HepG2 (cell line): Measurements from ENCODE around the gene LANCL1. TPM values are rescaled to one million over a fixed set of nuclear protein-coding genes. Genes with fewer than 3 reads are reported as not detected.

Experiments
- ATAC-seq: fragments of 200-7000 bp; cut with Tn5 transposase; 3 replicates; pipeline ENCODE4 v1.9.1; 2020; ENCODE audit warnings: mild to moderate bottlenecking, moderate library complexity
- BruUV-seq: library from RNA; stranded (reverse); fragments of 400-500 nt; replicated peaks from 2 replicates; lab custom pipeline; 2021; lab: Mats Ljungman, UMichigan
- CTCF ChIA-PET: fragments of 300-600 bp; formaldehyde crosslinking; extraction: SDS; loops from one replicate; lab custom pipeline; 2021; ENCODE audit warnings: low total read pairs, inconsistent platforms, low intra/inter-chr PET ratio; lab: Yijun Ruan, JAX
- POLR2A ChIA-PET: fragments of 350-600 bp; sonication (Branson Sonifier 250); formaldehyde crosslinking; loops from one replicate; lab custom pipeline; 2020; ENCODE audit warnings: antibody characterized with exemption, inconsistent platforms; lab: Yijun Ruan, JAX
- DNase-seq: peaks from one replicate; pipeline ENCODE4 v3.0.0-alpha.2; 2015; ENCODE audit warnings: low spot score
- FAIRE-seq: peaks from 3 replicates; lab custom pipeline; 2011; peaks lifted over from hg19 to GRCh38; lab: Jason Lieb, UNC
- H2AFZ ChIP-seq: one replicate; pipeline ENCODE4 v1.6.1; 2011; ENCODE audit warnings: low read length, inconsistent platforms
- H3K27ac ChIP-seq: fragments of 300-600 bp; 3 replicates; pipeline ENCODE4 v1.8.0; 2011; ENCODE audit warnings: mixed run types, mild to moderate bottlenecking, mixed read lengths, low read length, inconsistent platforms; ENCODE audit not compliant: insufficient read depth; ENCODE audit errors: extremely low read length
- H3K27me3 ChIP-seq, 2 experiments: fragments of 200-600 bp in 1 of 2; 2 replicates in 1 of 2; 3 replicates in 1 of 2; pipeline versions ENCODE4 v1.6.0 to v1.8.0; 2011; ENCODE audit warnings: low read length in 2 of 2, mild to moderate bottlenecking in 2 of 2, moderate library complexity in 2 of 2, inconsistent platforms in 1 of 2; ENCODE audit not compliant: insufficient read depth in 2 of 2, control insufficient read depth in 1 of 2
- H3K36me3 ChIP-seq, 2 experiments: fragments of 200-600 bp in 1 of 2; replicated peaks in 1 of 2; 2 replicates in 1 of 2; 3 replicates in 1 of 2; pipeline versions ENCODE4 v1.5.1 to v1.8.0; 2011; ENCODE audit warnings: low read length in 2 of 2, inconsistent platforms in 1 of 2; ENCODE audit not compliant: insufficient read depth in 2 of 2, control insufficient read depth in 1 of 2
- H3K4me1 ChIP-seq: 2 replicates; pipeline ENCODE4 v1.5.1; 2012; ENCODE audit warnings: low read length, inconsistent platforms; ENCODE audit not compliant: insufficient read depth
- H3K4me2 ChIP-seq: 2 replicates; pipeline ENCODE4 v1.6.0; 2011; ENCODE audit warnings: low read depth, low read length, inconsistent platforms
- H3K4me3 ChIP-seq, 3 experiments: fragments of 200-600 bp in 1 of 3; sonication (generic), shearing (Covaris generic) in 1 of 3; replicated peaks in 1 of 3; 2 replicates each; pipeline ENCODE4 v1.5.1; 2011 to 2016; ENCODE audit warnings: low read length in 3 of 3, inconsistent platforms in 2 of 3, low read depth in 2 of 3, mild to moderate bottlenecking in 2 of 3, control low read depth in 1 of 3, mixed read lengths in 1 of 3; ENCODE audit not compliant: insufficient read depth in 1 of 3
- H3K79me2 ChIP-seq: one replicate; pipeline ENCODE4 v1.6.1; 2011; ENCODE audit warnings: low read length, inconsistent platforms; ENCODE audit not compliant: insufficient read depth
- H3K9ac ChIP-seq: 2 replicates; pipeline ENCODE4 v1.6.0; 2011; ENCODE audit warnings: mild to moderate bottlenecking, low read depth, low read length, inconsistent platforms; ENCODE audit not compliant: insufficient read depth
- H3K9me3 ChIP-seq: 2 replicates; pipeline ENCODE4 v1.5.1; 2012; ENCODE audit warnings: mild to moderate bottlenecking, low read length
- H4K20me1 ChIP-seq: 2 replicates; pipeline ENCODE4 v1.6.0; 2011; ENCODE audit warnings: inconsistent platforms, mild to moderate bottlenecking, low read length, moderate library complexity; ENCODE audit not compliant: insufficient read depth
- GLI4 ChIP-seq: sonication (generic); formaldehyde crosslinking; IDR thresholded peaks from 2 replicates; pipeline ENCODE4 v1.5.1; 2020; ENCODE audit warnings: missing genetic modification reagents, mild to moderate bottlenecking, moderate library complexity, borderline replicate concordance
- MAFK ChIP-seq, 2 experiments: IDR thresholded peaks in 1 of 2; conservative IDR thresholded peaks in 1 of 2; 2 replicates each; pipeline ENCODE4 v1.6.1; 2011; ENCODE audit warnings: improper control_type of control experiment in 2 of 2, low read length in 2 of 2
- NBN ChIP-seq: fragments of 450-650 bp; conservative IDR thresholded peaks from 2 replicates; pipeline ENCODE4 v1.6.1; 2017
- PRPF4 ChIP-seq: fragments of 200-400 bp; formaldehyde crosslinking; IDR thresholded peaks from 2 replicates; pipeline ENCODE4 v1.6.1; 2016; ENCODE audit warnings: low read length, low read depth; ENCODE audit not compliant: poor library complexity, severe bottlenecking
- SMC3 ChIP-seq: IDR thresholded peaks from 2 replicates; pipeline ENCODE4 v1.6.1; 2011; ENCODE audit warnings: low read length, improper control_type of control experiment
- TBL1XR1 ChIP-seq: fragments of 150-350 bp; IDR thresholded peaks from 2 replicates; pipeline ENCODE4 v1.6.1; 2014; ENCODE audit warnings: borderline replicate concordance, low read length; ENCODE audit not compliant: partially characterized antibody
- ZNF121 ChIP-seq: sonication (generic); formaldehyde crosslinking; IDR thresholded peaks from 2 replicates; pipeline ENCODE4 v1.5.0; 2020; ENCODE audit warnings: mild to moderate bottlenecking, missing genetic modification reagents
- ZNF547 ChIP-seq: sonication (generic); formaldehyde crosslinking; IDR thresholded peaks from 2 replicates; pipeline ENCODE4 v1.5.1; 2020; ENCODE audit warnings: mild to moderate bottlenecking, missing genetic modification reagents
- ZNF83 ChIP-seq: sonication (generic); formaldehyde crosslinking; IDR thresholded peaks from 2 replicates; pipeline ENCODE4 v1.4.0; 2020; ENCODE audit warnings: missing genetic modification reagents, mild to moderate bottlenecking, borderline replicate concordance
- WGBS: methylation state at CpG from one replicate; pipeline ENCODE4 v1.1.6; 2017; ENCODE audit warnings: low lambda C conversion rate; 5-methylcytosine and 5-hydroxymethylcytosine counted together
- in situ Hi-C: cut with HindIII; loops from 2 replicates; pipeline ENCODE4 v1.10.0; 2017; ENCODE audit warnings: low pct_unique_long_range_greater_than_20kb; ENCODE audit not compliant: extremely low pct_ligation_motif_present
- intact Hi-C: fragments of 100-400 bp; cut with micrococcal nuclease; formaldehyde crosslinking; loops from one replicate; pipeline ENCODE4 v1.10.0; 2022; ENCODE audit not compliant: unreplicated experiment
- polyA plus RNA-seq, 8 experiments: library from polyadenylated mRNA; depleted of rRNA in 3 of 8; stranded (reverse) in 7 of 8; unstranded in 1 of 8; fragments of >200 nt; fragmentation: Illumina TruSeq in 4 of 8; extraction: Trizol in 4 of 8; gene quantifications; 2 replicates each; pipeline versions ENCODE4 v1.2.1 to v1.2.3, GENCODE V29; 2011 to 2016; ENCODE audit warnings: low read depth in 4 of 8, missing spikeins in 1 of 8, mixed read lengths in 1 of 8; ENCODE audit not compliant: insufficient read depth in 1 of 8
- total RNA-seq, 5 experiments: library from RNA; depleted of rRNA; stranded (reverse); fragments of >200 nt; fragmentation: Illumina TruSeq; extraction: Trizol; gene quantifications; 2 replicates each; pipeline ENCODE4 v1.2.3, GENCODE V29; 2016; ENCODE audit warnings: low read depth in 1 of 5
- TF ChIP-seq, protein P1 (sequence below): sonication (generic); formaldehyde crosslinking; IDR thresholded peaks from 2 replicates; pipeline ENCODE4 v1.5.0; 2020; ENCODE audit warnings: mild to moderate bottlenecking, missing genetic modification reagents, borderline replicate concordance

LANCL1 gene
- total and polyA plus RNA-seq, 2 of the 13 experiments (the other 11 are each of a cell fraction or from before 2014, with no cell fraction given), result 53.5 to 67.7 TPM

- no peak for DNase-seq
- no peak for ATAC-seq
- no peak for TF ChIP-seq NBN
- TF ChIP-seq TBL1XR1, result no peak
- no peak for TF ChIP-seq GLI4 (CRISPR knock-in tag)
- TF ChIP-seq ZNF121 (CRISPR knock-in tag), result no peak
- TF ChIP-seq ZNF83 (CRISPR knock-in tag), result no peak
- no peak for TF ChIP-seq ZNF547 (CRISPR knock-in tag)
- no peak for TF ChIP-seq SMC3
- Histone ChIP-seq H3K4me1 (0 out of 2 replicates have a peak, but pooled peaks cover 5% of the 10 kb centered on the region), H3K9ac (no peak overlapping the region), H3K36me3 (peaks cover 0 to 24% of the 10 kb centered on the region in 2 experiments; a peak in 4 of 5 replicates), H3K79me2 (no peaks in the 10 kb centered on the region), H3K9me3 (no peaks in the 10 kb centered on the region), H3K27me3 (no peaks in the 10 kb centered on the region), H4K20me1 (no peaks in the 10 kb centered on the region), H3K4me3 (no peak overlapping the region), H3K27ac (no peak overlapping the region), H2AFZ (no peak overlapping the region), H3K4me2 (no peak overlapping the region)
- intact Hi-C loops (loop anchor here (2.0 to 10.0 kb wide), 3 partner anchors 131 to 712 kb away; no protein-coding TSS in a partner anchor), in situ Hi-C loops (no loop called here)
- POLR2A ChIA-PET, result no interaction called here
- BruUV-seq, result no TSS peak
- CTCF ChIA-PET, result no interaction called here
- WGBS, result 100% methylated on average over 3 of the region's 3 CpGs
- no peak for FAIRE-seq
Observed at GRCh38 chr2:210445732-210446131, 30.8 kb downstream of the LANCL1 start.

DNA sequence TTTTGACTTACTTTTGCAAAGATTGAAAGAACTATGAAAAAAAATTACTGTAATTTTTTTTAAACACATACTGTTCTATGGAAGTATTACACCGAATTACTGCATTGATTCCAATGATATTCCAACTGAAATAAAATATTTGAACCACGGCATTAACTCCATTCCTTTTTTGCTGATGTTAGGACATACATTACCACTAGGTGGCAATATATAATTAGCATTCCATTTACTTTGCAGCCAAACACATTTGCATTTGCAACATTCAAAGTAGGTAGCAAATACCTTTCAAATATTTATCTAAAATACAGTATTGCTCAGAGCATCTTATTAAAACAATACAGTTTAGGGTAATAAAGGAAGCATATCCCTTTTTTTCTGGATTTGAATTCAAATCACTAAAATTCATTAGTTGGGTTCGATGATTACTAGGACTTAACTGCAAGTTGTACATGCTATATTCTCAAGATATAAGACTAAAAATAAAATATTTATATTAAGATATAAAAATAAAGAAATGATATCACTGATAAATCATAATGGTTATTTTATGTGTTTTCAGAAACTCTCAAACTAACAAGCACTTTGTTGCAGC lies 31.3 kb downstream of the LANCL1 start:
- intact Hi-C loops, result loop anchor here (2.0 to 10.0 kb wide), 3 partner anchors 132 to 712 kb away; no protein-coding TSS in a partner anchor
- Histone ChIP-seq H3K4me3 (no peak overlapping the region), H3K36me3 (peaks cover 0 to 28% of the 10 kb centered on the region in 2 experiments; a peak in 4 of 5 replicates), H3K79me2 (no peaks in the 10 kb centered on the region), H3K9ac (no peak overlapping the region), H3K27ac (no peak overlapping the region), H3K4me2 (no peak overlapping the region), H2AFZ (no peak overlapping the region), H4K20me1 (no peaks in the 10 kb centered on the region), H3K9me3 (no peaks in the 10 kb centered on the region), H3K27me3 (no peaks in the 10 kb centered on the region), H3K4me1 (0 out of 2 replicates have a peak, but pooled peaks cover 5% of the 10 kb centered on the region)
- no TSS peak for BruUV-seq
- CTCF ChIA-PET, result interaction anchor here (0.8 kb wide), 1 partner anchor 590 kb away, joined by 4 read pairs; no protein-coding TSS in a partner anchor
- POLR2A ChIA-PET, result no interaction called here
- FAIRE-seq (peak; percentile 79), ATAC-seq (no peak), DNase-seq (peak; percentile 18)
- in situ Hi-C loops, result no loop called here
- WGBS, result 61% methylated on average over 3 of the region's 3 CpGs
- TF ChIP-seq PRPF4 (no peak), MAFK (conservative IDR thresholded peaks at IDR 0.05 in 1 of 2, IDR thresholded peaks at IDR 0.05 in 1 of 2; ENCODE audit: low read length in 2 of 2) (peak; percentile 67 to 68; a peak in 3 of 4 replicates)
- TF ChIP-seq, protein P1, sequence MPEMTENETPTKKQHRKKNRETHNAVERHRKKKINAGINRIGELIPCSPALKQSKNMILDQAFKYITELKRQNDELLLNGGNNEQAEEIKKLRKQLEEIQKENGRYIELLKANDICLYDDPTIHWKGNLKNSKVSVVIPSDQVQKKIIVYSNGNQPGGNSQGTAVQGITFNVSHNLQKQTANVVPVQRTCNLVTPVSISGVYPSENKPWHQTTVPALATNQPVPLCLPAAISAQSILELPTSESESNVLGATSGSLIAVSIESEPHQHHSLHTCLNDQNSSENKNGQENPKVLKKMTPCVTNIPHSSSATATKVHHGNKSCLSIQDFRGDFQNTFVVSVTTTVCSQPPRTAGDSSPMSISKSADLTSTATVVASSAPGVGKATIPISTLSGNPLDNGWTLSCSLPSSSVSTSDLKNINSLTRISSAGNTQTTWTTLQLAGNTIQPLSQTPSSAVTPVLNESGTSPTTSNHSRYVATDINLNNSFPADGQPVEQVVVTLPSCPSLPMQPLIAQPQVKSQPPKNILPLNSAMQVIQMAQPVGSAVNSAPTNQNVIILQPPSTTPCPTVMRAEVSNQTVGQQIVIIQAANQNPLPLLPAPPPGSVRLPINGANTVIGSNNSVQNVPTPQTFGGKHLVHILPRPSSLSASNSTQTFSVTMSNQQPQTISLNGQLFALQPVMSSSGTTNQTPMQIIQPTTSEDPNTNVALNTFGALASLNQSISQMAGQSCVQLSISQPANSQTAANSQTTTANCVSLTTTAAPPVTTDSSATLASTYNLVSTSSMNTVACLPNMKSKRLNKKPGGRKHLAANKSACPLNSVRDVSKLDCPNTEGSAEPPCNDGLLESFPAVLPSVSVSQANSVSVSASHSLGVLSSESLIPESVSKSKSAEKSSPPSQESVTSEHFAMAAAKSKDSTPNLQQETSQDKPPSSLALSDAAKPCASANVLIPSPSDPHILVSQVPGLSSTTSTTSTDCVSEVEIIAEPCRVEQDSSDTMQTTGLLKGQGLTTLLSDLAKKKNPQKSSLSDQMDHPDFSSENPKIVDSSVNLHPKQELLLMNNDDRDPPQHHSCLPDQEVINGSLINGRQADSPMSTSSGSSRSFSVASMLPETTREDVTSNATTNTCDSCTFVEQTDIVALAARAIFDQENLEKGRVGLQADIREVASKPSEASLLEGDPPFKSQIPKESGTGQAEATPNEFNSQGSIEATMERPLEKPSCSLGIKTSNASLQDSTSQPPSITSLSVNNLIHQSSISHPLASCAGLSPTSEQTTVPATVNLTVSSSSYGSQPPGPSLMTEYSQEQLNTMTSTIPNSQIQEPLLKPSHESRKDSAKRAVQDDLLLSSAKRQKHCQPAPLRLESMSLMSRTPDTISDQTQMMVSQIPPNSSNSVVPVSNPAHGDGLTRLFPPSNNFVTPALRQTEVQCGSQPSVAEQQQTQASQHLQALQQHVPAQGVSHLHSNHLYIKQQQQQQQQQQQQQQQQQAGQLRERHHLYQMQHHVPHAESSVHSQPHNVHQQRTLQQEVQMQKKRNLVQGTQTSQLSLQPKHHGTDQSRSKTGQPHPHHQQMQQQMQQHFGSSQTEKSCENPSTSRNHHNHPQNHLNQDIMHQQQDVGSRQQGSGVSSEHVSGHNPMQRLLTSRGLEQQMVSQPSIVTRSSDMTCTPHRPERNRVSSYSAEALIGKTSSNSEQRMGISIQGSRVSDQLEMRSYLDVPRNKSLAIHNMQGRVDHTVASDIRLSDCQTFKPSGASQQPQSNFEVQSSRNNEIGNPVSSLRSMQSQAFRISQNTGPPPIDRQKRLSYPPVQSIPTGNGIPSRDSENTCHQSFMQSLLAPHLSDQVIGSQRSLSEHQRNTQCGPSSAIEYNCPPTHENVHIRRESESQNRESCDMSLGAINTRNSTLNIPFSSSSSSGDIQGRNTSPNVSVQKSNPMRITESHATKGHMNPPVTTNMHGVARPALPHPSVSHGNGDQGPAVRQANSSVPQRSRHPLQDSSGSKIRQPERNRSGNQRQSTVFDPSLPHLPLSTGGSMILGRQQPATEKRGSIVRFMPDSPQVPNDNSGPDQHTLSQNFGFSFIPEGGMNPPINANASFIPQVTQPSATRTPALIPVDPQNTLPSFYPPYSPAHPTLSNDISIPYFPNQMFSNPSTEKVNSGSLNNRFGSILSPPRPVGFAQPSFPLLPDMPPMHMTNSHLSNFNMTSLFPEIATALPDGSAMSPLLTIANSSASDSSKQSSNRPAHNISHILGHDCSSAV, result no peak
